HepG2 (cell line): Measurements from ENCODE around the gene COASY. TPM values are rescaled to one million over a fixed set of nuclear protein-coding genes. Genes with fewer than 3 reads are reported as not detected.
A peak's percentile ranks its signal among the peaks of the same experiment; 100 is the strongest.

Experiments used
- CBX2 ChIP-seq, 2 experiments: fragments of 200-600 bp in 1 of 2; sonication (generic); formaldehyde crosslinking in 1 of 2; IDR thresholded peaks; 2 replicates each; pipeline versions ENCODE4 v1.7.0 to v1.8.1; 2018 to 2022; ENCODE audit warnings: low read depth in 2 of 2, low read length in 1 of 2, mild to moderate bottlenecking in 1 of 2, missing genetic modification reagents in 1 of 2
- CHD4 ChIP-seq: fragments of 200-600 bp; sonication (generic); IDR thresholded peaks from 2 replicates; pipeline ENCODE4 v1.7.0; 2017; ENCODE audit warnings: mild to moderate bottlenecking, low read length, borderline replicate concordance
- CREBL2 ChIP-seq: sonication (generic); formaldehyde crosslinking; IDR thresholded peaks from 2 replicates; pipeline ENCODE4 v1.8.1; 2023; ENCODE audit warnings: missing genetic modification reagents, mild to moderate bottlenecking, borderline replicate concordance
- ELF3 ChIP-seq: IDR thresholded peaks from 2 replicates; pipeline ENCODE4 v1.6.1; 2016; ENCODE audit warnings: missing genetic modification reagents, missing compliant biosample characterization
- KAT8 ChIP-seq: IDR thresholded peaks from 2 replicates; pipeline ENCODE4 v1.6.1; 2016; ENCODE audit warnings: missing genetic modification reagents, missing compliant biosample characterization
- KLF13 ChIP-seq: sonication (generic); formaldehyde crosslinking; IDR thresholded peaks from 2 replicates; pipeline ENCODE4 v1.4.0; 2020; ENCODE audit warnings: mild to moderate bottlenecking, missing genetic modification reagents
- MAFG ChIP-seq: sonication (generic); formaldehyde crosslinking; IDR thresholded peaks from 2 replicates; pipeline ENCODE4 v1.5.1; 2020; ENCODE audit warnings: mild to moderate bottlenecking, missing genetic modification reagents
- MAZ ChIP-seq, 2 experiments: sonication (generic) in 1 of 2; formaldehyde crosslinking in 1 of 2; IDR thresholded peaks; 2 replicates each; pipeline versions ENCODE4 v1.5.0 to v1.6.1; 2012 to 2020; ENCODE audit warnings: low read depth in 2 of 2, mild to moderate bottlenecking in 2 of 2, borderline replicate concordance in 1 of 2, improper control_type of control experiment in 1 of 2, low read length in 1 of 2, missing genetic modification reagents in 1 of 2, moderate library complexity in 1 of 2
- MED1 ChIP-seq: sonication (generic); formaldehyde crosslinking; IDR thresholded peaks from 2 replicates; pipeline ENCODE4 v1.4.0; 2020; ENCODE audit warnings: missing genetic modification reagents
- NONO ChIP-seq, 2 experiments: fragments of 450-650 bp in 1 of 2; sonication (generic) in 1 of 2; formaldehyde crosslinking in 1 of 2; IDR thresholded peaks in 1 of 2; conservative IDR thresholded peaks in 1 of 2; 2 replicates each; pipeline versions ENCODE4 v1.6.1 to v1.8.0; 2017 to 2022; ENCODE audit warnings: mild to moderate bottlenecking in 1 of 2, missing genetic modification reagents in 1 of 2, moderate library complexity in 1 of 2
- NRL ChIP-seq: sonication (generic); formaldehyde crosslinking; IDR thresholded peaks from 2 replicates; pipeline ENCODE4 v1.5.0; 2020; ENCODE audit warnings: missing genetic modification reagents, mild to moderate bottlenecking, moderate library complexity, borderline replicate concordance
- PAF1 ChIP-seq: IDR thresholded peaks from 2 replicates; pipeline ENCODE4 v1.6.1; 2016; ENCODE audit warnings: missing genetic modification reagents, missing compliant biosample characterization
- STAT6 ChIP-seq: sonication (generic); formaldehyde crosslinking; IDR thresholded peaks from 2 replicates; pipeline ENCODE4 v1.4.0; 2020; ENCODE audit warnings: missing genetic modification reagents, mild to moderate bottlenecking, borderline replicate concordance
- TP53 ChIP-seq: sonication (generic); formaldehyde crosslinking; conservative IDR thresholded peaks from 2 replicates; pipeline ENCODE4 v1.4.0; 2020; ENCODE audit warnings: missing genetic modification reagents
- ZBTB4 ChIP-seq: sonication (generic); formaldehyde crosslinking; IDR thresholded peaks from 2 replicates; pipeline ENCODE4 v1.4.0; 2020; ENCODE audit warnings: missing genetic modification reagents, mild to moderate bottlenecking, borderline replicate concordance
- ZEB1 ChIP-seq: IDR thresholded peaks from 2 replicates; pipeline ENCODE4 v1.6.1; 2012; ENCODE audit warnings: mild to moderate bottlenecking, low read depth, inconsistent platforms; ENCODE audit not compliant: insufficient replicate concordance
- ZNF672 ChIP-seq: sonication (generic); formaldehyde crosslinking; IDR thresholded peaks from 2 replicates; pipeline ENCODE4 v1.8.1; 2022; ENCODE audit warnings: missing genetic modification reagents
- ZNF674 ChIP-seq: sonication (generic); formaldehyde crosslinking; IDR thresholded peaks from 2 replicates; pipeline ENCODE4 v1.5.0; 2020; ENCODE audit warnings: low read depth, mild to moderate bottlenecking, missing genetic modification reagents
- ZNF816 ChIP-seq: sonication (generic); formaldehyde crosslinking; IDR thresholded peaks from 2 replicates; pipeline ENCODE4 v1.8.0; 2022; ENCODE audit warnings: missing genetic modification reagents, mild to moderate bottlenecking, borderline replicate concordance
- polyA plus RNA-seq, 8 experiments: library from polyadenylated mRNA; depleted of rRNA in 3 of 8; stranded (reverse) in 7 of 8; unstranded in 1 of 8; fragments of >200 nt; fragmentation: Illumina TruSeq in 4 of 8; extraction: Trizol in 4 of 8; gene quantifications; 2 replicates each; pipeline versions ENCODE4 v1.2.1 to v1.2.3, GENCODE V29; 2011 to 2016; ENCODE audit warnings: low read depth in 4 of 8, missing spikeins in 1 of 8, mixed read lengths in 1 of 8; ENCODE audit not compliant: insufficient read depth in 1 of 8
- total RNA-seq, 5 experiments: library from RNA; depleted of rRNA; stranded (reverse); fragments of >200 nt; fragmentation: Illumina TruSeq; extraction: Trizol; gene quantifications; 2 replicates each; pipeline ENCODE4 v1.2.3, GENCODE V29; 2016; ENCODE audit warnings: low read depth in 1 of 5

Gene COASY
- total and polyA plus RNA-seq, 2 of the 13 experiments (the other 11 are each of a cell fraction or from before 2014, with no cell fraction given), result 90.7 to 125 TPM

- peak; percentile 42; the same call in 1 of the 2 replicates for TF ChIP-seq CREBL2 (CRISPR knock-in tag)
- 0 out of 2 replicates have a peak, but pooled peaks have one; percentile 48 for TF ChIP-seq PAF1 (CRISPR knock-in tag)
- 0 out of 2 replicates have a peak, but pooled peaks have one; percentile 6 for TF ChIP-seq ZBTB4 (CRISPR knock-in tag)
- no peak for TF ChIP-seq TP53
- no peak for TF ChIP-seq NONO (IDR thresholded peaks at IDR 0.05)
- peak; percentile 83 for TF ChIP-seq NONO (CRISPR knock-in tag; conservative IDR thresholded peaks at IDR 0.05)
- peak; percentile 93 for TF ChIP-seq KAT8 (CRISPR knock-in tag)
- TF ChIP-seq CBX2 (IDR thresholded peaks at IDR 0.05; ENCODE audit: low read depth, low read length), result no peak
- TF ChIP-seq CBX2 (CRISPR knock-in tag; IDR thresholded peaks at IDR 0.05; ENCODE audit: low read depth), result no peak
- TF ChIP-seq MED1 (CRISPR knock-in tag), result peak; percentile 84
- TF ChIP-seq MAFG (CRISPR knock-in tag), result no peak
- TF ChIP-seq KLF13 (CRISPR knock-in tag), result no peak
- no peak for TF ChIP-seq CHD4
- peak; percentile 3; the same call in 1 of the 2 replicates for TF ChIP-seq MAZ (IDR thresholded peaks at IDR 0.05; ENCODE audit: borderline replicate concordance, low read depth, low read length)
- TF ChIP-seq MAZ (CRISPR knock-in tag; IDR thresholded peaks at IDR 0.05; ENCODE audit: low read depth), result peak; percentile 92
- peak; percentile 80; the same call in 1 of the 2 replicates for TF ChIP-seq STAT6 (CRISPR knock-in tag)
- TF ChIP-seq ZEB1, result no peak
- TF ChIP-seq ZNF816 (CRISPR knock-in tag), result no peak
- TF ChIP-seq ZNF674 (CRISPR knock-in tag), result no peak
- TF ChIP-seq NRL (CRISPR knock-in tag), result peak; percentile 46; the same call in 1 of the 2 replicates
- TF ChIP-seq ZNF672 (CRISPR knock-in tag), result no peak
- peak; percentile 69; the same call in 1 of the 2 replicates for TF ChIP-seq ELF3 (CRISPR knock-in tag)
Measured at GRCh38 chr17:42566883-42567573, 5.1 kb downstream of the COASY start, which contains the start of gene MLX (continued).
